Naive thymus-derived CD4-positive, alpha-beta T cell (primary cell): ENCODE measurements around the gene CLIP2. TPM values are rescaled to one million over a fixed set of nuclear protein-coding genes. Genes with fewer than 3 reads are reported as not detected.
"Not testable (repeated sequence)": the region's sequence is repeated elsewhere in the genome, so short reads cannot be mapped to it uniquely, and the experiment has no call there.

Experiments
- ATAC-seq: fragments of 150-1000 bp; cut with Tn5 transposase; 2 replicates; pipeline ENCODE4 v1.10.0; 2021; ENCODE audit warnings: mild to moderate bottlenecking, moderate library complexity
- CTCF ChIA-PET: fragments of 350-600 bp; sonication (Branson Sonifier 250); formaldehyde crosslinking; loops from one replicate; lab custom pipeline; 2021; ENCODE audit warnings: antibody characterized with exemption; lab: Charles Lee
- POLR2A ChIA-PET: fragments of 350-600 bp; sonication (Branson Sonifier 250); formaldehyde crosslinking; loops from one replicate; lab custom pipeline; 2021; ENCODE audit warnings: antibody characterized with exemption, inconsistent platforms; lab: Charles Lee
- DNase-seq, 9 donors: peaks; one replicate each; pipeline versions ENCODE4 v3.0.0 to v3.0.0-alpha.2; 2020 to 2022; ENCODE audit warnings: mixed read lengths in 1 of 9
- H3K27ac ChIP-seq: one replicate; pipeline ENCODE4 v1.7.0; 2013; ENCODE audit warnings: mild to moderate bottlenecking, low read depth, low read length, moderate library complexity
- H3K27me3 ChIP-seq, 2 donors: one replicate each; pipeline ENCODE4 v1.7.0; 2013; ENCODE audit warnings: low read length in 2 of 2, mild to moderate bottlenecking in 2 of 2, moderate library complexity in 2 of 2; ENCODE audit not compliant: control insufficient read depth in 2 of 2, insufficient read depth in 2 of 2
- H3K36me3 ChIP-seq, 3 experiments: 1 replicate in 2 of 3; 2 replicates in 1 of 3; pipeline ENCODE4 v1.7.0; 2013; ENCODE audit warnings: low read length in 3 of 3, mild to moderate bottlenecking in 3 of 3, moderate library complexity in 1 of 3; ENCODE audit not compliant: insufficient read depth in 3 of 3, control insufficient read depth in 2 of 3
- H3K4me1 ChIP-seq, 2 donors: one replicate each; pipeline ENCODE4 v1.7.0; 2013; ENCODE audit warnings: low read length in 2 of 2, mild to moderate bottlenecking in 2 of 2, moderate library complexity in 1 of 2; ENCODE audit not compliant: control insufficient read depth in 2 of 2, insufficient read depth in 2 of 2
- H3K4me3 ChIP-seq: 2 replicates; pipeline ENCODE4 v1.7.0; 2013; ENCODE audit warnings: mild to moderate bottlenecking, low read length
- H3K9me3 ChIP-seq, 3 experiments: 1 replicate in 2 of 3; 2 replicates in 1 of 3; pipeline ENCODE4 v1.7.0; 2013; ENCODE audit warnings: low read length in 3 of 3; ENCODE audit not compliant: control insufficient read depth in 2 of 3
- H3K27ac Mint-ChIP-seq, 9 donors: one replicate each; pipeline ENCODE4 v1.8.0; 2020 to 2022; ENCODE audit warnings: mixed read lengths in 9 of 9, mild to moderate bottlenecking in 8 of 9, moderate library complexity in 5 of 9, inconsistent platforms in 2 of 9
- H3K27me3 Mint-ChIP-seq, 5 donors: one replicate each; pipeline ENCODE4 v1.8.0; 2021 to 2022; ENCODE audit warnings: mixed read lengths in 5 of 5, mild to moderate bottlenecking in 1 of 5
- H3K36me3 Mint-ChIP-seq, 5 donors: one replicate each; pipeline ENCODE4 v1.8.0; 2020 to 2022; ENCODE audit warnings: mixed read lengths in 5 of 5, mild to moderate bottlenecking in 3 of 5, inconsistent platforms in 1 of 5
- H3K4me1 Mint-ChIP-seq, 7 donors: one replicate each; pipeline ENCODE4 v1.8.0; 2020 to 2022; ENCODE audit warnings: mixed read lengths in 7 of 7, mild to moderate bottlenecking in 3 of 7, inconsistent platforms in 1 of 7
- H3K4me3 Mint-ChIP-seq, 10 donors: one replicate each; pipeline ENCODE4 v1.8.0; 2020 to 2022; ENCODE audit warnings: mild to moderate bottlenecking in 10 of 10, mixed read lengths in 10 of 10, moderate library complexity in 6 of 10, inconsistent platforms in 2 of 10
- H3K9me3 Mint-ChIP-seq, 11 donors: one replicate each; pipeline ENCODE4 v1.8.0; 2020 to 2022; ENCODE audit warnings: mixed read lengths in 11 of 11, mild to moderate bottlenecking in 4 of 11, inconsistent platforms in 1 of 11, moderate library complexity in 1 of 11
- intact Hi-C, 2 donors: fragments of 100-400 bp; cut with micrococcal nuclease; formaldehyde crosslinking; loops; one replicate each; pipeline ENCODE4 v1.15.1; 2023
- polyA plus RNA-seq, 2 donors: library from polyadenylated mRNA; unstranded; fragments of 300-500 nt; fragmentation: Illumina TruSeq; gene quantifications; one replicate each; pipeline ENCODE4 v1.2.3, GENCODE V29; 2021
- total RNA-seq, 6 experiments: library from RNA in 5 of 6; stranded (reverse) in 5 of 6; gene quantifications; 1 replicate in 5 of 6; 2 replicates in 1 of 6; pipeline ENCODE4 v1.2.3 and lab custom pipeline; 2021 to 2026

CLIP2 gene
- total and polyA plus RNA-seq, 7 experiments from 2014 or later, result 0.02 to 11.4 (median 2.9) TPM

DNA sequence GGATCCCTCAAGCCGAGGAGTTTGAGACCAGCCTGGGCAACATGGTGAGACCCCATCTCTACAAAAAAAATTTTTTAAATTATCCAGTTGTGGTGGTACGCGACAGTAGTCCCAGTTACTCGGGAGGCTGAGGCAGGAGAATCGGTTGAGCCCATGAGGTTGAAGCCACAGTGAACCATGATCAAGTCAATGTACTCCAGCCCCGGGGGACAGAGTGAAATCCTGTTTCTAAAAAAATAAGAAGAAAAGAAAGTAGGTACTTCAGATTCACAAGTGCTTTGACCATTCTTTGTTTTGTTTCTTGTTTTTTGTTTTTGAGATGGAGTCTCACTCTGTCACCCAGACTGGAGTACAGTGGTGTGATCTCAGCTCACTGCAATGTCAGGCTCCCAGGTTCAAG lies 33.7 kb upstream of the CLIP2 start:
- intact Hi-C loops, result loop anchor here (2.0 to 10.0 kb wide), 3 partner anchors 13 to 521 kb away; partner anchors contain the start of gene ABHD11 (in 1 of the 2)
- CTCF ChIA-PET, DNase-seq, H3K9me3 ChIP-seq, H3K27me3 ChIP-seq, ATAC-seq, H3K9me3 Mint-ChIP-seq, H3K4me1 ChIP-seq, H3K27me3 Mint-ChIP-seq, H3K4me3 ChIP-seq: not testable (repeated sequence)
- H3K27ac Mint-ChIP-seq, result peak overlapping the region in 7 of 9 donors; percentile 58 to 97 (median 92)
- H3K36me3 ChIP-seq, result peaks cover 0 to 17% (median 0%) of the 10 kb centered on the region in 3 experiments
- H3K4me3 Mint-ChIP-seq, result peak overlapping the region in 9 of 10 donors; percentile 32 to 96 (median 93)
- H3K4me1 Mint-ChIP-seq, result peaks cover 0 to 34% (median 21%) of the 10 kb centered on the region in 7 donors
- POLR2A ChIA-PET, result interaction anchor here (1.0 kb wide), 1 partner anchor 172 kb away, joined by 4 read pairs; the partner anchor contains the start of gene LIMK1
- peaks cover 0 to 11% (median 7%) of the 10 kb centered on the region in 5 donors for H3K36me3 Mint-ChIP-seq
- H3K27ac ChIP-seq, result peak overlapping the region; percentile 90

DNA sequence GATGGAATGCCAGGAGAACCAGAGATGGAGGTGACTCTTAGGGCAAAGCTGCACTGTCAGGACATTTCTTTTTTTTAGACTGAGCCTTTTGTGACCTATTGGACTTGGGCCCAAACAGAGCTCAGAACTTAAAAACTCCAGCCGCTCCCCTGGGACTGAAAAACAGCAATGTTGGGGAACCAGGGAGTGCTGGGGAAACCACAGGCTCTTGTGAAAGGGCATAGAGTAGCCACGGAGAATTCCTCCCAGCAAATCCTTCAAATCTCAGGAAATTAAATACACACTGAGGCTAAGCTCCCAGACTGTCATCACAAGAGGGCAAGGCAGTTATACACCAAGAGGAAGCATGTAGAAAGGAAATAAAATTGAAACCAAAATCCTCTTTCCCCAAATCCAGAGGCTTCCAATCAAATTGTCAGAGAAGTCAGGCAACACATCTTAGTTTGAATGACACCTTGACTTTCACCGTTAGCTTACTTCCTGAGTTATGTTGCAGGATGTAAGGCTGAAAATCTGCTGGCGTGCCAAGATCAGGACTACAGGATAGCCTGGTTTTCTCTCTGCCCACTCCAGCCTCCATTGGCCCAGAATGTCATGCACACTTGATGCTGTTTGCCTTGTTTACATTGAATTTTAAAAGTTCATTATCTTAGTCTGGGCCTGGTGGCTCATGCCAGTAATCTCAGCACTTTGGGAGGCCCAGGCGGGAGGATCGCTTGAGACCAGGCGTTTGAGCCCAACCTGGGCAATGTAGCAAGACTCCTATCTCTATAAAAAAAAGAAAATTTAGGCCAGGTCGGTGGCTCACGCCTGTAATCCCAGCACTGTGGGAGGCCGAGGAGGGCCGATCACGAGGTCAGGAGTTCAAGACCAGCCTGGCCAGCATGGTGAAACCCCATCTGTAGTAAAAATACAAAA lies 32.5 kb upstream of the CLIP2 start:
- POLR2A ChIA-PET, result interaction anchor here (0.6 to 1.4 kb wide), 2 partner anchors 31 to 406 kb away, joined by 3 to 4 read pairs; no protein-coding TSS in a partner anchor
- no peaks in the 10 kb centered on the region for H3K9me3 ChIP-seq
- no peaks in the 10 kb centered on the region for H3K27me3 ChIP-seq
- DNase-seq, result no peak
- no peak overlapping the region for H3K27ac ChIP-seq
- H3K4me3 ChIP-seq, result no peak overlapping the region
- ATAC-seq, result no peak
- peaks cover 0 to 8% (median 0%) of the 10 kb centered on the region in 3 experiments for H3K36me3 ChIP-seq
- Mint-ChIP-seq H3K36me3 (peaks cover 0 to 4% (median 3%) of the 10 kb centered on the region in 5 donors), H3K4me1 (peaks cover 0 to 32% (median 19%) of the 10 kb centered on the region in 7 donors), H3K27me3 (no peaks in the 10 kb centered on the region), H3K9me3 (no peaks in the 10 kb centered on the region), H3K4me3 (peak overlapping the region; percentile 14 to 94 (median 40)), H3K27ac (peak overlapping the region in 8 of 9 donors; percentile 29 to 95 (median 65))
- CTCF ChIA-PET, result no interaction called here
- intact Hi-C loops, result loop anchor here in 1 of 2 donors (10.0 kb wide), 1 partner anchor 522 kb away; the partner anchor contains the start of gene ABHD11
- peaks cover 6 to 8% of the 10 kb centered on the region in 2 donors for H3K4me1 ChIP-seq

DNA sequence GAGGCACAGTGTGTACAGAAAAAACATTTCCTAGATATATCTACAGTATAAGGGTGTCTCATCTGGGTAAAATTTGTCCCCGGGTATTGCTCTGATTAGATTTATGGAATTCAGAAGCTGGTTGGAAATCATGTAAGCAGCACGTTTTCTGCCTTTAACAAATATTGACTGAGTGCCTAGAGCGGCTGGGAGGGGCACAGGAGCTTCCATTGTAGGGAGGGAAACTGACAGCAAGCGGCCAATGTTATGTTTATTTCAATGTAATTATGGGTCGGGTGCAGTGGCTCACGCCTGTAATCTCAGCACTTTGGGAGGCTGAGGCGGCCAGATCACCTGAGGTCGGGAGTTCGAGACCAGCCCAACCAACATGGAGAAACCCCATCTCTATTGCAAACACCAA lies 30.6 kb upstream of the CLIP2 start:
- ChIA-PET POLR2A (no interaction called here), CTCF (no interaction called here)
- H3K27ac ChIP-seq, result no peak overlapping the region
- H3K4me3 Mint-ChIP-seq, result no peak overlapping the region
- H3K27me3 ChIP-seq, result no peaks in the 10 kb centered on the region
- H3K27ac Mint-ChIP-seq, result no peak overlapping the region
- intact Hi-C loops, result loop anchor here in 1 of 2 donors (10.0 kb wide), 1 partner anchor 524 kb away; the partner anchor contains the start of gene ABHD11
- H3K36me3 Mint-ChIP-seq, result peaks cover 0 to 1% (median 0%) of the 10 kb centered on the region in 5 donors
- H3K4me1 Mint-ChIP-seq, result peaks cover 0 to 20% (median 10%) of the 10 kb centered on the region in 7 donors
- H3K9me3 ChIP-seq, result no peaks in the 10 kb centered on the region
- peaks cover under 1 to 2% of the 10 kb centered on the region in 2 donors for H3K4me1 ChIP-seq
- H3K27me3 Mint-ChIP-seq, result peaks cover 0 to 3% (median 0%) of the 10 kb centered on the region in 5 donors
- DNase-seq, result no peak
- no peak for ATAC-seq
- H3K9me3 Mint-ChIP-seq, result no peaks in the 10 kb centered on the region
- H3K4me3 ChIP-seq, result no peak overlapping the region
- H3K36me3 ChIP-seq, result peaks cover 0 to 8% (median 0%) of the 10 kb centered on the region in 3 experiments

DNA sequence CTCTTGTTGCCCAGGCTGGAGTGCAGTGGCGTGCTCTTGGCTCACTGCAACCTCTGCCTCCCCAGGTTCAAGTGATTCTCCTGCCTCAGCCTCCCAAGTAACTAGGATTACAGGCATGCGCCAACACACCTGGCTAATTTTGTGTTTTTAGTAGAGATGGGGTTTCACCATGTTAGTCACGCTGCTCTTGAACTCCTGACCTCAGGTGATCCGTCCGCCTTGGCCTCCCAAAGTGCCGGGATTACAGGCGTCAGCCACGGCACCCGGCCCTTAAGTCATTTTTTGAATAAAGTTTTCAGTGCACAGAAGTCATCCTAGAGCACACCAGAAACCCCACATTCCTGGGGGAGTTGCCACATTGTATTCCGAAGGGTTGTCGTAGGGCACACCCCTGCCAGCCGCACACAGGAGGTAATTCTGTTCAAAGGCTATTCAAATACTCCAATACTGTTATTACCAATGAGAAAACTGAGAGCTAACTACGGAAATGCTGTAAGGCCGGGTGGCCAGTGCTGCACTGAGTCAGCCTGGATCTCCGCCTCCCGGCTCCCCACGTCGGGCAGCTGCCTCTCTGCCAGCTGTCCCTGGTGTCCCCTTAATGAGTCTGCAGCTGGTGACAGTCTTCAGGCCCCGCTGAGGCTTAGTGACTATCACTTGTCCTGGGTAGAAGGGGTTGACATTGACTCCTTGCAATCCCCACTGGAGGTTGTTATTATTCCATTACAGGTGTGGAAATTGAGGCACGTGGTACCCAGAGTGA lies 26.4 kb upstream of the CLIP2 start:
- ATAC-seq, result no peak
- intact Hi-C loops, result no loop called here
- Histone ChIP-seq H3K9me3 (no peaks in the 10 kb centered on the region), H3K27me3 (no peaks in the 10 kb centered on the region), H3K4me3 (no peak overlapping the region), H3K4me1 (no peaks in the 10 kb centered on the region), H3K27ac (no peak overlapping the region), H3K36me3 (no peaks in the 10 kb centered on the region)
- H3K4me1 Mint-ChIP-seq, result peaks cover 0 to 2% (median 0%) of the 10 kb centered on the region in 7 donors
- CTCF ChIA-PET, result interaction anchor here (1.4 kb wide), 1 partner anchor 25 kb away, joined by 9 read pairs; no protein-coding TSS in a partner anchor
- no peak overlapping the region for H3K27ac Mint-ChIP-seq
- H3K36me3 Mint-ChIP-seq, result no peaks in the 10 kb centered on the region
- no peak for DNase-seq
- no peaks in the 10 kb centered on the region for H3K9me3 Mint-ChIP-seq
- H3K27me3 Mint-ChIP-seq, result peaks cover 0 to 10% (median 4%) of the 10 kb centered on the region in 5 donors
- POLR2A ChIA-PET, result no interaction called here
- H3K4me3 Mint-ChIP-seq, result no peak overlapping the region

DNA sequence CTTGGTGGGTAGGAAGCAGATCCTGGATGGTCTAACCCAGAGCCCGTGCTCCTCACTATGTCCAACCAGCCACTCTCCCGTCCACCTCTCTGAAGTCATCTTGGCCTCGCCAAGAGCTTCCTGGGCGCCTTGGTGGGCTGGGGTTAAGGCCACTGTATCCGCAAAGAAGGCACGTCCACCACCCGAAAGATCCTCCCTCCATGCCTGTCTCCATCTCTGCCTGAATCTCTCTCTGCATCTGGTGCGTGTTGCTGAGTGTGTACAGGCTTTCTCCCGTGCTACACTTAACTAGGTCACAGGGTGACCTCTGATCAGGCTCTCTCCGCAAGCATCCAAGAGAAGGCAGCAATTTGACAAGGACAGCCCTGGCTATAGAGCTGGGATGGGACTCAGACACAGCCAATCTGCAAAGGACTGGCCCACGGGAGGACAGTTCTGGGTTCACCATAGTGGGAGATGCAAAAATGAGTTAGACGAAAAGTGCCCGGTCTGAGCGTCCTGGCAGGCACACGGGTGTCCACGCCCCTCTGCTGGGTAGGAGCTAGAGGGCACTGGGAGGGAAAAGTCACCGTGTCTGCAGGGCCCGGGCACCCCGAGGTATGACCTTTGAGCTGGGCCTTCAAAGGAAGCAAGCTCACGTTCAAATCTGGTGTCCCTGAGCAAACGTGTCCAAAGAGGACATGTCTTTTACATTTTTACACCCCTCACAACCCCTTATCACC lies 25.6 kb upstream of the CLIP2 start:
- no peaks in the 10 kb centered on the region for H3K36me3 Mint-ChIP-seq
- peaks cover 0 to 2% (median 0%) of the 10 kb centered on the region in 7 donors for H3K4me1 Mint-ChIP-seq
- no peak for ATAC-seq
- ChIA-PET POLR2A (no interaction called here), CTCF (interaction anchor here (1.4 kb wide), 1 partner anchor 25 kb away, joined by 9 read pairs; no protein-coding TSS in a partner anchor)
- Histone ChIP-seq H3K4me3 (no peak overlapping the region), H3K27me3 (no peaks in the 10 kb centered on the region), H3K4me1 (no peaks in the 10 kb centered on the region), H3K36me3 (no peaks in the 10 kb centered on the region), H3K9me3 (no peaks in the 10 kb centered on the region), H3K27ac (no peak overlapping the region)
- H3K4me3 Mint-ChIP-seq, result no peak overlapping the region
- H3K27ac Mint-ChIP-seq, result no peak overlapping the region
- no peak for DNase-seq
- intact Hi-C loops, result no loop called here
- peaks cover 0 to 16% (median 4%) of the 10 kb centered on the region in 5 donors for H3K27me3 Mint-ChIP-seq
- no peaks in the 10 kb centered on the region for H3K9me3 Mint-ChIP-seq
